Upper lobe of left lung (tissue), 4 donors: Measurements from ENCODE around the gene MAML2.

ENCODE experiments used
- POLR2AphosphoS5 ChIP-seq, 2 donors: sonication (generic); formaldehyde crosslinking; IDR thresholded peaks; one replicate each; pipeline ENCODE4 v1.5.1; 2017; ENCODE audit warnings: antibody characterized with exemption in 2 of 2
- TF ChIP-seq, protein P1 (sequence below), 6 experiments: fragments of 450-650 bp in 4 of 6; fragments of 200-600 bp in 2 of 6; sonication (generic) in 2 of 6; IDR thresholded peaks; one replicate each; pipeline ENCODE4 v1.5.1; 2016 to 2019; ENCODE audit warnings: antibody characterized with exemption in 6 of 6

DNA sequence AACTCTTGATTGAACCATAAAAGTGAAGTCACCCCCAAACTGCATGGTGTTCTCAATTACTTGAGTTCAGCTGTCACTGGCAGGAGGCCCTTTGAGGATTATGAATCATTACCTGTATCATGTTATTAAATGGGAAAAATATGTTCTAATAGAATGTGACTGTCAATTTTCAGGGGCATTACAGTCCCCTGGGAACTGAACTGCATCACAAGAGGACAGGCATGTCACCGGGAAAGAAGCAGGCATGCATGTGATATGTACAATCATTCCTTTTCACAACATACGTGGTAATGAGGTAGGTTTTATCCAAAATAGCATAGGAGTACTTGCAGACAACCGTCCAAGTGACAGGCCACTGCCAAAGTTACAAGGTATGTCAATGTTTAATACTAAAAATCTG, 165.8 kb downstream of the MAML2 start:
- TF ChIP-seq, protein P1, sequence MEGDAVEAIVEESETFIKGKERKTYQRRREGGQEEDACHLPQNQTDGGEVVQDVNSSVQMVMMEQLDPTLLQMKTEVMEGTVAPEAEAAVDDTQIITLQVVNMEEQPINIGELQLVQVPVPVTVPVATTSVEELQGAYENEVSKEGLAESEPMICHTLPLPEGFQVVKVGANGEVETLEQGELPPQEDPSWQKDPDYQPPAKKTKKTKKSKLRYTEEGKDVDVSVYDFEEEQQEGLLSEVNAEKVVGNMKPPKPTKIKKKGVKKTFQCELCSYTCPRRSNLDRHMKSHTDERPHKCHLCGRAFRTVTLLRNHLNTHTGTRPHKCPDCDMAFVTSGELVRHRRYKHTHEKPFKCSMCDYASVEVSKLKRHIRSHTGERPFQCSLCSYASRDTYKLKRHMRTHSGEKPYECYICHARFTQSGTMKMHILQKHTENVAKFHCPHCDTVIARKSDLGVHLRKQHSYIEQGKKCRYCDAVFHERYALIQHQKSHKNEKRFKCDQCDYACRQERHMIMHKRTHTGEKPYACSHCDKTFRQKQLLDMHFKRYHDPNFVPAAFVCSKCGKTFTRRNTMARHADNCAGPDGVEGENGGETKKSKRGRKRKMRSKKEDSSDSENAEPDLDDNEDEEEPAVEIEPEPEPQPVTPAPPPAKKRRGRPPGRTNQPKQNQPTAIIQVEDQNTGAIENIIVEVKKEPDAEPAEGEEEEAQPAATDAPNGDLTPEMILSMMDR (IDR thresholded peaks at IDR 0.05): no peak
- TF ChIP-seq POLR2AphosphoS5 (IDR thresholded peaks at IDR 0.05): no peak
